Retina (tissue), 1 donor: ENCODE results near the gene LIPC.

Experiments
- DNase-seq: peaks from one replicate; pipeline ENCODE4 v3.0.0-alpha.2; 2016

The LIPC gene

GRCh38 chr15:58431221-58432149, at the start of gene LIPC:
TSS of gene LIPC (plus strand) at chr15:58431991. CDS start at chr15:58432033, 42 bp downstream.
- no peak for DNase-seq

GRCh38 chr15:58383876-58384275, 47.9 kb upstream of the LIPC start:
- DNase-seq = no peak

- no peak for DNase-seq
Observed at GRCh38 chr15:58384667-58385066, 47.1 kb upstream of the LIPC start.

DNA sequence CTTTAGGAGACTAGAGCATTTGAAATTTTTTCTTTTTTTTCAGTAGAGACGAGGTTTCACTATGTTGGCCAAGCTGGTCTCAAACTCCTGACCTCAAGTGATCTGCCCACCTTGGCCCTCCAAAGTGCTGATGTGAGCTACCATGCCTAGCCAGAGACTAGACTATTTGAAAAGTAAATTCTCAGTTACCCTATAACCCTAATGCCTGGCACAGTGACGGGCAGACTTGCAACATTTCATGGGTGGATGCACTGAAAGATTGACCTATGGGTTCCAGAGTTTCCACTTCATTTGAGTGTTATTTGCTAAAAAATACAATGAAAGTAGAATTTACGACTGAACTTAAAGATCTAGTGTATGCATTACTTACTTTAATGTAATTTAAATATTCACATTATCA, 45.7 kb upstream of the LIPC start:
- DNase-seq = no peak

GRCh38 chr15:58386641-58387040, 45.1 kb upstream of the LIPC start:
- DNase-seq = no peak

DNA sequence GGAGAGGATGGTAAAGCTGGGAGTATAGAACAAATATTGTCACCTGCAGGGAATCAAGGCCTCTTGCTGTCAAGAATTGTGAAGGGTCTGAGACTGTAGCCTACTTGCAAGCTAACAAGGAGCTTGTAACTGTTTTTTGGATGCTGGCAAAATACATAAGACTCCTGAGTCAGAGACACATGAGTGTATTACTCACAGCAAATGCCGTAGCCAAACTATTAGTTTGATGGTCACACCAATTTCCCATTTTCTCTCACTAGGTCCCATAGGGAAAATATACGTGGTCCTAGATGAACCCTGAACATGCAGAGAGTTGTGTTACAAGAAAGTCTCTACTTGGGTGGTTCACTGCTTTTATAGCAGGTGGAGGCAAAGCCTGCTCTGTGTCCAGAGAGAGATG, 44.7 kb upstream of the LIPC start:
- no peak for DNase-seq

GRCh38 chr15:58388211-58388610, 43.6 kb upstream of the LIPC start:
- no peak for DNase-seq

GRCh38 chr15:58390118-58390517, 41.7 kb upstream of the LIPC start:
- no peak for DNase-seq

DNA sequence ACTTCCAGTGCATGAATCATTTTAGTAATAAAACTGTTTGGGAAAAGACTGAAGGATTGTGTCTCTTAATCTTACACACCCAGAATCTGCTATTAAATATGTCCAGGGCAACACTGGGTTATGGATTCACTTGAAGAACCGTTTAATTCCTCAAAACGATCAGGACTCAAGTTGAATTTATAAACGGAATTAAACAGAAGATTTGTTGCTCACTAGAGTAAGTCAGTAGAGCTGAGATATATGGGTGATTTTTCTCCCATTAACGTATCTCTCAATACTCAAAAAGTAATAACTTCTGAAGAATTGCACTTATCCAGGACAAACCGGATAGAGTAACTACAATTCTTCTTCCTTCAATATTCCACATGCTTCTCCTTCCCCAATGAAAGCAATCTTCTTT, 41.1 kb upstream of the LIPC start:
- DNase-seq = no peak

DNA sequence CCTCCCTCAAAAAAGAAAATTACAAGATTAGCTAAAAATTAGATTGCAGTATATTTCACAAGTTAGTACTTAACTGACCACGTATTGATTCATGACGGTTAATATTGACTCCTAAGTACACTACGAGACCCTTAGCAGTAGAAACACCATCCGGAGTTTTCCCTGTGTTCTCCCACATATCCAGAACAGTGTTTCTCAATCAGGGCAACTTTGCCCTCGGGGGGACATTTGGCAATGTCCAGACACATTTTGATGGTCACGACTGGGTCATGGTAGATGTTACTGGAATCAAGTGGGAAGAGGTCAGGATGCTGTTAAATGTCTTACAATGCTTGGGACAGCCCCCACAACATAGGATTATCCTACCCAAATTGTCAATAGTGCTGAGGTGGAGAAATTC, 40.7 kb upstream of the LIPC start:
- no peak for DNase-seq

DNA sequence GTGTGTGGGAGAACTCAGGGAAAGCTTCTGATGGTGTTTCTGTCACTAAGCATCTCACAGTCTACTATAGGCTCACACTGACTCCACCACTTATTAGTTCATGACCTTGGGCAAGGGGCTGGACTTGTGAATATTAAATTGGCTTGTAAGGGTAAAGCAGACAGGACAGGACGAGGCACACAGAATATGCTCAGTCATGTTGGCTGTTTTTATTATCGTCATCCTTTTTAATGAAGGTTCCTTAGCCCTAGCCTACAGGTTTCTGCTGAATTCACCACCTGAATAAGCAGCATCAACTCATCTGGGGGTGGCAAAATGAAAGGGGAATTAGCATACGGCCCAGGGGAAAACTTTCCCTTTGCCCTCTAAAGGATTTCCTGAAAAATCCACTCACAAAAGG, 39.6 kb upstream of the LIPC start:
- DNase-seq = no peak

- no peak for DNase-seq
Observed at GRCh38 chr15:58392611-58393161, 39.1 kb upstream of the LIPC start.

GRCh38 chr15:58393241-58393662, 38.5 kb upstream of the LIPC start:
- DNase-seq = peak; percentile 42

DNA sequence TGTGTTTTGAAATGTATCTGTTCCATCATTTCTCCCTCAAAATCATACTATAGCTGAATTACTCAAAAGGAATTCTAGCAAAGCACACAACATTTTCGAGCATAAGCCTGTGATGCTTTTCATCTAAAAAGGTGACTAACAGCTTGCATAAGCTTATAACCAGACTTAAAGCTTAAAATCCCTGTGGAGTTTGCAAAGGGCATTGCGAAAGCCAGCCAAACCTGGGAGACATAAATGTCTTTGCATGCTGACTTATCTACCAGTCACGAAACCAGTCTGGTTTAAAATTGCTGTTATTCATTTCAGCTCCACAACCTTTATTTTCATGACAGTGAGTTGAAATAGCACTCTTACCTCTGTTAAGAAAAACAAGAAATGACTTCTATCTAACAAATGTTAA, 35.6 kb upstream of the LIPC start:
- no peak for DNase-seq

- no peak for DNase-seq
Observed at GRCh38 chr15:58398071-58398470, 33.7 kb upstream of the LIPC start.

DNA sequence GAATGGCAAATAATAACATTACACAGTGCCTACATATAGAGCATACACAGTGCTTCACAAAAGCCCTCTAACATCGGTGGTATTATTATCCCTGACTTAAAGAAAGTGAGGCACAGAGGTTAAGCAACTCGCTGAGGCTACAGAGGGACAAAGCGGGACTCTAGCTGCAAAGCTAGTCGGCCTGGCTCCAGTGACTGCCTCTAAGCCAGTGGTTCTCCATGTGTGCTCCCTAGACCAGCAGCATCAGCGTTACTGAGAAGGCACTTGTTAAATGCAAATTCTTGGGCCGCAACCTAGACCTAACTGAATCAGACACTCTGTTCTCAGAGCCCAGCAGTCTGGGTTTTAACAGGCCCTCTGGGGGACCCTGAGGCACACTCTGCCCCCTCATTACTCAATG, 33.1 kb upstream of the LIPC start:
- DNase-seq = no peak

DNA sequence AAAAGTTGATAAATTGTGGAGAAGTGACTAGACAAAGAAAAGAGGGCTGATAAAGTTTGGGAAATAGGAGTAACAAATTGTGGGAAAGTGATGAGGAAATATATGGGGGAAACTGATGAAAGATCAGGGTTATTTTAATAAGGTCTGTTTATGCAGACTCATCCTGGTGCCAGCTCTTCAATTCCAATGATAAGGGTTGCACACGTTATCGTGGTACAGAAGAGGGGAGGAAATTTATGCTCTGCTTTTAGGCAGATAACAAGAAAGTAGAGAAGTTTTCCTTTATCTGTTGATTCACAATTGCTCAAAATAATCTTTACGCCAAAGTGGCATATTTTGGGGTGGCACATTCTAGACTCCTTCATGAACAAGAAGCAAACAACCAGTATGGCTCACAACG, 32.1 kb upstream of the LIPC start:
- no peak for DNase-seq

DNA sequence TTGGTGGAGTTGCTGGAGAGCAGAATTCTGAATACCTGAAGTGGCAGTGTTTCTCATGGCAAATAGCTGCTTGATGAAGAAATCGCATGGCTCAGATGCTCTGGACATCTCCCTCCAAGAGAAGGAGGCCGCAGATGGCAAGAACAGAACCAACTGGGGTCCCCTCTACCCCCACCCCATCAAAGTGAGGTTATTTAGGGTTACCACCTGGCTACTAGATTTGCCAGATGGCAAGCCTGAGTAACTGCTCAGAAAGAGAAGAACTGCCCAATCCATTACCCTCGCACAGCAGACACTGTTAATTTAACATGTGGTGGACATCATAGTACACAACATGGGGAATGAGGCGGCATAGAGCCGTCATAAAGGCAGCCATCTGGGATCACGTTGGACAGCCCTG, 30.5 kb upstream of the LIPC start:
- no peak for DNase-seq

GRCh38 chr15:58401991-58402649, 29.7 kb upstream of the LIPC start:
- DNase-seq = no peak

GRCh38 chr15:58403581-58403980, 28.2 kb upstream of the LIPC start:
- DNase-seq = no peak

DNA sequence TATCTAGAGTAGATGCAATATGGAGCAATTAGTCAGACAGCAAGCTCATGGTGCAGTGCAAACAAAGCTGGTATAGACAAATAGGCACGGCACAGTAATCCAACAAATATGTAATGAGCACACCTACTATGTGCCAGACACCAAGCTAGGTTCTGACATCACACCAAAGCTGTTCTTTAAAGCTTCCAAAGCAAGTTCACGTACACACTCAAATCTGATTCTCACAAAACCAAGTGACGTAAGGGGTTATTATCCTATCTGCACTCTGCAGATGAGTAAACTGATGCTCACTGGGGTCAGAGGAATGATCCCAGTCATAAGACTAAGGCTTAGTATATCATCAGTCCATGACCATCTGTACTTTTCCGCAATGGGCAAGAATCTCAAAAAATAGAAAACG, 27.8 kb upstream of the LIPC start:
- DNase-seq = no peak

GRCh38 chr15:58404722-58405121, 27.1 kb upstream of the LIPC start:
- no peak for DNase-seq

- no peak for DNase-seq
Observed at GRCh38 chr15:58405865-58406264, 25.9 kb upstream of the LIPC start.

DNA sequence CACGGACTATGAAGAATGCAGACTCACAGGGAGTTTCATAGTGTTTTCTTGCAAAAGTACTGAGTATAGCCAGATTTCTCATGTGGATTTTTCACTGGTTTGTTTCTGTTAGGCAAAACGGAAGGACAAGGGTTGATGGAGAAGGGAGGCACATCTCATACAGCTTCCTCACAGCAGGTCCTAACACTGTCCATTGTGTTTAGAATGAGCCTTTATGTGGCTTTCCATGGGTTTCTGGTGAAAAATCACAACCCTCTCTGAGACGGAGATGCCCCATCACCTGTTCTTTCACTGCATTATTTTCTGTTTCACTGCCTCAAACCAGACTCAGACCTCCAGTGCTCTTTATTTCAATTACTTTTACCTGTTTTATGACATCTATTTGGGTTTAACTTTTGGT, 25.0 kb upstream of the LIPC start:
- DNase-seq = no peak
